NCI-H1048 (cell line): ENCODE data around the gene SOX6.
"Not testable (repeated sequence)": the region's sequence is repeated elsewhere in the genome, so short reads cannot be mapped to it uniquely, and the experiment has no call there.

Experiments
- DNase-seq: peaks from one replicate; lab custom pipeline; 2025; lab: John Stamatoyannopoulos, UW

Gene SOX6

DNA sequence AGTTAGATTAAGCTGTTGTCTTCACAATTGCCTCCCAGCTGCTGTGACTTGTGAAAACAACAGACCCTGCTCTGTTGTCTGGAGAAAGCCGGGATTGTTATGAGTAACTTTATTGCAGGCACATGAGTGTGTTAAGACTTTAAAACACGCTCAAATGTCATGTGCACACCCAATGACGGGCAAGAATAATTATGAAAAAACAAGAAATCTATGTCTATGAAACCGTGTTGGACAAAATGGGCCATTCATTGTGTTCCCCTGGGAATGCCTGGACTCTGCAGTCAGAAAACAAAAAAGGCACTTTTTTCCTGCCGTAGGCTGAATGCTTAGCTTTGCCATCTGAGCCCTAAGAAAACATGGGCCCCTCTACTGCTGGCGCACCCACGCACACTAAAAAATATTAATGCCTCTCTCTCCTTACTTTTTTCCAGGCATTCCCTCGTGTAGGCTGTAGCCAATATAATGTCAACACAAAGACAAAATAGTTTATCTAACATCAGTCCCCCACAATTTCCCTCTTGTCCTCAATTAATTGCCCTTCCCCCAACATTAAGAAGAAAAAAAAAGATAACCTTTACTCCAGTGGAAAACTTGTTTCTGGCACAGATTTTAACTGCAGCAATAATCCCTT is 207.9 kb downstream of the SOX6 start:
- no peak for DNase-seq

DNA sequence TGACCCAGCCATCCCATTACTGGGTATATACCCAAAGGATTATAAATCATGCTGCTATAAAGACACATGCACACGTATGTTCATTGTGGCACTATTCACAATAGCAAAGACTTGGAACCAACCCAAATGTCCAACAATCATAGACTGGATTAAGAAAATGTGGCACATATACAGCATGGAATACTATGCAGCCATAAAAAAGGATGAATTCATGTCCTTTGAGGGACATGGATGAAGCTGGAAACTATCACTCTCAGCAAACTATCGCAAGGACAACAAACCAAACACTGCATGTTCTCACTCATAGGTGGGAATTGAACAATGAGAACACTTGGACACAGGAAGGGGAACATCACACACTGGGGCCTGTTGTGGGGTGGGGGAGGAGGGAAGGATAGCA is 209.4 kb downstream of the SOX6 start:
- not testable (repeated sequence) for DNase-seq

DNA sequence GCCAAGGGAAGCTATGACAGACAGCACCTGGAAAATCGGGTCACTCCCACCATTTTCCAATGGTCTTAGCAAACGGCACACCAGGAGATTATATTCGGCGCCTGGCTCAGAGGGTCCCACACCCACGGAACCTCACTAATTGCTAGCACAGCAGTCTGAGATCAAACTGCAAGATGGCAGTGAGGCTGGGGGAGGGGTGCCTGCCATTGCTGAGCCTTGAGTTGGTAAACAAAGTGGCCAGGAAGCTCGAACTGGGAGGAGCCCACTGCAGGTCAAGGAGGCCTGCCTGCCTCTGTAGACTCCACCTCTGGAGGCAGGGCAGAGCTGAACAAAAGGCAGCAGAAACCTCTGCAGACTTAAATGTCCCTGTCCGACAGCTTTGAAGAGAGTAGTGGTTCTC is 214.7 kb downstream of the SOX6 start:
- not testable (repeated sequence) for DNase-seq

DNA sequence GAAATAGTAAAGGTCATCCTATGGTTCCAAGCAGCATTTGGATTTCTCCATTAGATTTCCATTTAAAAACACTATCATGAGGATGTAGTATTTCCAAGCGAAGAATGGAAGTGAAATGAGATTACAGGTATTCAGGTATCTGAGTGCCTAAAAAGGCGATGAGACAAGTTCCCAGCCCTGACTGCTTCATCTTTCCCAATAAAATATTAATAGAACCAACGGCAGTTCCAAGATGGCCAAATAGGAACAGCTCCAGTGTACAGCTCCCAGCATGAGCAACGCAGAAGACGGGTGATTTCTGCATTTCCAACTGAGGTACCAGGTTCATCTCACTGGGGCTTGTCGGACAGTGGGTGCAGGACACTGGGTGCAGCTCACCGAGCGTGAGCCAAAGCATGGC is 215.2 kb downstream of the SOX6 start:
- not testable (repeated sequence) for DNase-seq

- no peak for DNase-seq
Measured at GRCh38 chr11:16136792-16137390, 219.5 kb downstream of the SOX6 start.

- DNase-seq = no peak
Measured at GRCh38 chr11:16133867-16134266, 222.5 kb downstream of the SOX6 start.

DNA sequence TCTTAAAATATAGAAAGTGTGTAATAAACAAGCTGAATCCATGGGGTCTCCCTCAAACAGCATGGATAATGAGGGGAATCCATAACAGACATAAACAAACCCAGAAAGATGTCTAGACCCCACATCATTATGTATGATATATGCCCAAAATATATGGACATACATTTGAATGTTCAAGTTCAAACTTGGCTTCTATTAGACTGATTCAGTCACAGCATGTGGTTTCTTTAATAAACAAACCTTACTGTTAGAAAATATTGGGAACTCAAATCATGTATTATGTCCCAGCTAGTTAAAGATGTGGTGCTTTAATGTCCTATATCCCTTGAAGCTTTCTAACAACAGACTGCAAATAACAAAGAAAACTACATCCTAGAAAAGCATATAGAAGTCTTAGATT is 228.6 kb downstream of the SOX6 start:
- DNase-seq = no peak

- DNase-seq = peak; percentile 88
Measured at GRCh38 chr11:16126362-16126761, 230.0 kb downstream of the SOX6 start.

DNA sequence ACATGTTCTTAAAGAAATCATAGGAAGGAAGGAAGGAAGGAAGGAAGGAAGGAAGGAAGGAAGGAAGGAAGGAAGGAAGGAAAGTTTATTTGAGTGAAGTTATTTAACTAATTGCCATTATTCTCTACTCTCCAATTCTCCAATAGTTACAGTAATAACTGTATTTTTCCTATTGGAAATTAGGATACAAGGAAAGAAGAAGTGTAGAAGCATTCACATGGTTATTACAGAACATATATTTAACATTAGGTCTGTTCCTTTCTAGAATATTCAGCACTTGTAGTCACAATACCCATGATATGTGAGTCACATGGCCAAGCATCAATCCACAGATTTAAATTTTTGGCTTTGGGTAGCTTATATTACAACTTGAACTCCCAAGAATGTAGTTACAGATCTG is 230.6 kb downstream of the SOX6 start:
- no peak for DNase-seq

DNA sequence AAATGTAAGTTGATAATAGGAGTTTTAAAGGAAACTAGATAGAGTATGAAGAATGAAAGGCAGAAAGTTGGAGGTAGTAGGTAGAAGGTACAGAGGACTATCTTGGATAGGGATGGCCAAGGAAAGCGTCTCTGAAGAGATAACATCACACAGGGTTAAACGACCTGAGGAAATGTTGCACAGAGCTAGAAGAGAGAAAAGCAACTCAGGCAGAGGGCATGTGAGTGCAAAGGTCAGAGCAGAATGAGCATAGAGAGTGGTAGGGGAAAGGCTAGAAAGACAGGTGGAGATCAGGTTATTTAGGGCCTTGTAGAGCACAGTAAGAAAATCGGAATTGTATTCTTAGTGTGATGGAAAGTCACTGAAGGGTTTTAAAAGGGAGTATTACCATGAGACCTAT is 232.0 kb downstream of the SOX6 start:
- no peak for DNase-seq

DNA sequence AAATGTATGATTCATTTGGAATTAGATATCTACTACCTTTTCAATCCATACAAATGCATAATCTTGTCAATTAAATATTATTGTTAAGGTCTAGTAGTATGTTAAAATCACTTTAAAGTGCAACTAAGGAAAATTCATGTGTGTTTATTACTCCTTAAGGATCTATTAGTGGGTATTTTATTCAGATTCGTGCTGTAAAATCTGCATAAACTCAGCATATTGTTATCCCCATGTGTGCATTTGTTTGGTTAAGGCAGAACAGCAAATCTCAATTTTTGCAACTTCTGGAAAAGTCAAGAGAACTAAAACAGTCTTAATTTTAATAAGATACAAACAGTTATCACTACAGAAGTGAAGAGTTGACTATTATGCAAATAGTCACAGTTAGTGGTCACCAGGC is 234.5 kb downstream of the SOX6 start:
- DNase-seq = no peak

DNA sequence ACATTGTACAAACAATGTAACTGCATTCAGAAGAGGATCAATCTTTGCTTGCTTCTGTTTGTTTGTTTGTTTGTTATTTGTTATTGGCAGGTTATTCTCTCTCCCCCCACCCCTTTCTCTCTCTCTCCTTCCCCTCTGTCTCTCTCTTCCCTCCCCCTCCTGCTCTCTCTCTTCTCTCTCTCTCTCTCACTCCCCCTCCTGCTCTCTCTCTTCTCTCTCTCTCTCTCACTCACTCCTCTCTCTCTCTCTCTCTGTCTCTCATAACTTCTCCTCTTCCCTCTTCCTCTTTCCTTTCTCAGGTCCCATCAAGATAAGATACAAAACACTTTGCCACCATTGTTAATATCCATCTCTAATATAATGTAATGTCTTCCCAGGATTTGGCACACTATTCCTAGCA is 236.3 kb downstream of the SOX6 start:
- DNase-seq = no peak

- no peak for DNase-seq
Measured at GRCh38 chr11:16117989-16118756, 238.2 kb downstream of the SOX6 start.

GRCh38 chr11:16114978-16115871 is 241.1 kb downstream of the SOX6 start:
- DNase-seq = no peak

- DNase-seq = no peak
Measured at GRCh38 chr11:16114431-16114830, 241.9 kb downstream of the SOX6 start.

GRCh38 chr11:16111690-16112089 is 244.7 kb downstream of the SOX6 start:
- DNase-seq = no peak

DNA sequence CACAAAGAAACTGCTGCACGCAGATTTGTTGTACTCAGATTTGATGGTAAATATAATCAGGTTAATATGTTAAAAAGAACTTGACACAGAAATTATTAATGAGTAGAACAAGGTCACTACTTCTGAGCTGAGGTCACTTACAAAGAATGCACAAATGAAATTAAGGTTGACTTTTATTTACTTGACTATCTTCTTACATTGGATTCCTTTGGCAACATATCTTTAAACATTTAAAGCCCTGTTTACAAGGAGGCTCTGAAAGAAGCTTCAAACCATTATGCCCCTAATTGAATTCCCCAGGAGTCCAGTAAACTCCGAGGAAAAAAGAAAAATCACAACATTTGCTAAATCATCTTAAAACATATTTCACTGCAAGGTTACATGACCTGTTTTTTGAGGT is 245.5 kb downstream of the SOX6 start:
- DNase-seq = no peak

- no peak for DNase-seq
Measured at GRCh38 chr11:16099343-16099900, 256.9 kb downstream of the SOX6 start.

- peak; percentile 42 for DNase-seq
Measured at GRCh38 chr11:16098526-16099205, 257.7 kb downstream of the SOX6 start.

- DNase-seq = no peak
Measured at GRCh38 chr11:16097543-16097942, 258.8 kb downstream of the SOX6 start.

- DNase-seq = no peak
Measured at GRCh38 chr11:16096336-16096735, 260.0 kb downstream of the SOX6 start.
